HG03135 (cell line): ENCODE results near the gene NFYA.

Experiments used
- ATAC-seq: cut with Tn5 transposase; IDR thresholded peaks from one replicate; pipeline ENCODE4 v1.9.1; 2021; ENCODE audit warnings: mild to moderate bottlenecking, moderate library complexity; ENCODE audit not compliant: unreplicated experiment

The NFYA gene

DNA sequence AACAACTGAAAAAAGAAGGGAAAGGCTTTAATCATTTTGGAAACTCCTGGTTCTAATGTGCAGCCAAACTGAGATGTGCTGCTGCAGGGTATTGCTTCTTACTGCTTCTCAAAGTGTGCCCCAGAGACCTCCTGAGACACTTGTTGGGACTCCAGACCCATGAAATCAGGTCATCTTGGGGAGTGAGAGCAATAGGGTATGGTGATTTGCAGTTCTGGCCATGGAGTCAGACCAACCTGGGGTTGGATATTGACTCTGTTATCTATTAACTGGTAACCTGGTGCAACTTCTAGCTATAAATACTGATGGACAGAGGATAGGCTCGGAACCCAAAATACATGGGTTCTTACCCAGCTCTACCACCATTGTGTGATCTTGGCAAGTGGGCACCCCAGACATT is 26.7 kb upstream of the NFYA start:
- ATAC-seq = no peak

DNA sequence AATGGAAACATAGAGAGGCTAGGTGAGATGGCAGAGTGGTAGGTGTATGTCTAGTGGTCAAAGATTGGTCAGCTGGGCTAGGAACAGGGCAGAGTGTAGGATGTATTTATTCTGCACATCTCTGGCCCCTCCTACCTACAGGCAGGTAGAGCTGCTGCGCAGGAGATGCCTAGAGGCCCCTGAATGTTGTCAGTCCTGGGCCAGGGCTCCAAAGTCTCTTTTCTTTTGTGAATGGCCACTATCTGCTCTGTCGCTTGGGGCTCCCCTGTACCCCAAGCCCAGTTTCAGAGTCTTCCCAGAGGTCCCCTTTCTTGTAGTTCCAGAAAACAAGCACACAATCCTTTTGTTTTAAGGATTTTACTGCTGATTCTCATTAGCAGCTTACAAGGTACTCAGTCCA is 25.5 kb upstream of the NFYA start:
- ATAC-seq = no peak

- ATAC-seq = no peak
Observed at GRCh38 chr6:41047745-41048732, 24.7 kb upstream of the NFYA start.

DNA sequence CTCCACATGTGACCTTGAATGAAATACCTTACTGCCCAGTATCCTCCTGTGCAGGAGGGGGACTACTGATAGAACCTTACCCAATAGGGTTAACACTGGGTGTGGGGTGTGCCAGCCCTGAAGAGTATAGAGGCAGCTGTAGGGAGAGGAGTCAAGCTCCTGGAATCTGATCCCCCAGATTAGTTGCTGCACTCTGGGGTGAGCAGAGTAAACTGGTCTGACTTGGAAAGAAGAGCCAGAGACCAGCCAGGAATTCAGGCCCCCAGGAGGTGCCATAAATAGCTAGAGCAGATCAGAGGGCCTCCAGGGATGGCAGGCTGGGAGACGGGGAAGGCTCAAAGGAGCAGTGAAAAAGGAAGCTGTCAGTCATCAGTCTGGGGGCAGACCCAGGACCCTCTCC is 23.3 kb upstream of the NFYA start:
- no peak for ATAC-seq

GRCh38 chr6:41049955-41050354 is 22.8 kb upstream of the NFYA start:
- no peak for ATAC-seq

- ATAC-seq = no peak
Observed at GRCh38 chr6:41050536-41050935, 22.2 kb upstream of the NFYA start.

DNA sequence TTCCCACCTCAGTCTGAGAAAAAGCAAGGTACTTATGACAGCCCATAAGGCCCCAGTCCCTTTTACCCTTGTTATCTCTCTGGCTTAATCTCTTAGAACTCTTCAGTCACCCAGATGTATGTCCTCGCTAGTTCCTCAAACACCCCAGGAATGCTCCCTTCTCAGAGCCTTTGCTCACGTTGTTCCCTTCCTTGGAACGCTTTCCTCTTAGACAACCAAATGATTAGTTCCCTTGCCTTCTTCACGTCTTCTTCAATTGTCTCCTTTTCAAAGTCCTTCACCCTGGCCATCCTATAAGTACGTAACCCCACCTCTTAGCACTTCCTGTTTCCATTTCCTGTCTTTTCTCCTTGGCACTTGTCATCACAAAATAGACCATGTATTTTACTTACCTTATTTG is 20.9 kb upstream of the NFYA start:
- no peak for ATAC-seq

- ATAC-seq = no peak
Observed at GRCh38 chr6:41053041-41053440, 19.7 kb upstream of the NFYA start, which contains the start of gene APOBEC2. APOBEC2 (plus strand) TSS chr6:41053202; CDS start chr6:41053348, 146 bp downstream.

DNA sequence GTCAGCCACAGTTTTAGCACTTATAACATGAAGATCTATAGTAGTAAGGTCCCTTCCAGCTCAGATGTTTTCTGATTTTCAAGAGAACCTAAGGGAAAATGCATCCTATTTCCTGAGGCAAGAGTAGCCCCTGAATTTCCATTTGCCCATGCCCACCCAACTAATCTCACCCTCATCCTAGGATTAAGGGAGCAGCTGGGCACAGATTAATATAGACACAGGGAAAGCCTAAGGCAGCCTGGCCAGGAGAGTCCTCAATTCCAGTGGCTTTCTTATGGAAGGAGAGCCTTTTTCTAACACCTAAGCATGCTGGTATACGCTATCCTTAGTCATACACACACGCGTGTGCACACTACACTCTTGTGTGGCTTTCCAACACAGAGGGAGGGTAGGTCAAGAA is 18.3 kb upstream of the NFYA start:
- ATAC-seq = no peak

- ATAC-seq = no peak
Observed at GRCh38 chr6:41055149-41055548, 17.6 kb upstream of the NFYA start.

DNA sequence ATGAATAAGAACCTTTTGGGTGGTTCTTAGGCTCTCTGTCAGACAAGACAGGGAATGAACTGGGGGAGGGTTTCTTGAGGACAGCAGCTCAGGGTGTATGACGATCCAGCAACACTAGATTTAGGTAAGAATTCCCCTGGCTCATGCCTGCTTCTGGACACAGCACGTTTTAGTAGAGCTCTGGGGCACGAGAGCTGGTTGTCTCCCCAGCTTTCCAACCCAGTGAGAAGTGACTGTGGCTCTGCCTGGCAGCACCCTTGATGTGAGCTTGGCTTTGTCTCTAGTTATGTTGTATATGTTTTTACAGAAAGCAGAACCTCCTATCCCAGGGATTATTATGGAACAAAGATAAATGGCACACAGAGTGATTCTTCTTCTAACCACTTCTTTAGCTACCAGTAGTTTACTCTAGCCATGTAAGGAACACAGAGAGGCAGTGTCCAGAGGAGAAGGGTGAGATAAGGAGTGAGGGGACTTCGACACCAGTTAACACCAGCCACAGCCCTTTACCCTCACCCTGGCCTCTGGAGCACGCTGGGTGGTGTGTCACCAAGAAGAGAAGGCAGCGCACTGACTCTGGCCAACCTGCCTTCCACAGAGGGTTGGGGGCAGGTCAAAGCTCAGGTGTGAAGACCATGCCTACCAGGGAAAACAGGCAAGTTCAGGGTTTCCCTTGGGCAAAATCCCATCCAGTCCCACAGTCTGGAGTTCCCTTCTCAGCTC is 15.8 kb upstream of the NFYA start:
- ATAC-seq = no peak

DNA sequence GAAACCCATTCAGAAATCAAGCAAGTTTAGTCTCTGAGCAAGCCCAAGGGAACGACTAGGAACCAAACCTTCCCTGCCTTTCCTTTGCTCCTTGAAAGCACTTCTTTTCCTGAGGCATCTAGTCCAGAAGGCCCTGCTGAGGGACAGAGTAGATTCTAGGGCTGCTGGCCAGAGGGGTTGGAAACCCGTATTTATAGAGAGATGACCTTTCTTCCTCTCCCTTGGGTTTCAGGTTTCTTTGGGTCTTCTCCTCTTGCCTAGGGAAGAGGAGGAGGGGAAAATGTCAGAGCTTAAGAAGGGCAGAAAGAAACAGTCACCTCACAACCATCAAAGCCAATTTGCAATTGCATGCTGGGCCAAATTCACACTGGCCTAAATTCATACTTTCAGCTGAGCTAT is 14.0 kb upstream of the NFYA start:
- no peak for ATAC-seq

GRCh38 chr6:41059556-41059955 is 13.2 kb upstream of the NFYA start:
- no peak for ATAC-seq

DNA sequence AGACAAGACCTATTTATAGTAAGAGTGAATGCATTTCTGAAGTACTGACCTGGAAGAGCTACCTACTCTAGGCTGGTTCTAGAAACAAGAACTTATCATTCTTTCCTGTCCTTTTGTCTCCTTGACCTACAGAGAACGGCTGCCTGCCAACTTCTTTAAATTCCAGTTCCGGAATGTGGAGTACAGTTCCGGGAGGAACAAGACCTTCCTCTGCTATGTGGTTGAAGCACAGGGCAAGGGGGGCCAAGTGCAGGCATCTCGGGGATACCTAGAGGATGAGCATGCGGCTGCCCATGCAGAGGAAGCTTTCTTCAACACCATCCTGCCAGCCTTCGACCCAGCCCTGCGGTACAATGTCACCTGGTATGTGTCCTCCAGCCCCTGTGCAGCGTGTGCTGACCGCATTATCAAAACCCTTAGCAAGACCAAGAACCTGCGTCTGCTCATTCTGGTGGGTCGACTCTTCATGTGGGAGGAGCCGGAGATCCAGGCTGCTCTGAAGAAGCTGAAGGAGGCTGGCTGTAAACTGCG is 11.5 kb upstream of the NFYA start:
- ATAC-seq = no peak

GRCh38 chr6:41062056-41062455 is 10.7 kb upstream of the NFYA start:
- no peak for ATAC-seq

DNA sequence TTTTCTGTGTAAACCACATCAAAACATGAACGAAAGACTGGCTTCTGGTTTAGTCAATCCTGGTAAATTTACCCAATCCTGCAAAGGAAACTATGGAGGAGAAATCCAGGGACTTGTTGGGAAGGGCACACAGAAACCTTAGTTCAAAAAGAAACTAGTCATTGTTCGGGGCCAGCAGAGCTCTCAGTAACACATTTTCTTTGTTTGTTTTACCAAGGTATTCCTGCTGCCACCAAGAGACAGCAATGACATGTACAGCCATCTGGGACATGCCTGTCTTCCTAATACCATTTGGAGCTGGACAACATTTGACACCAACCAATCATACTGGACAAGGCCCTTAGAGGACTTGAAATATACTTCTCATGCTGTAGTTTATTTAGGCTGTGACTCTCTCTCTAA is 8.9 kb upstream of the NFYA start:
- ATAC-seq = no peak

- ATAC-seq = no peak
Observed at GRCh38 chr6:41064841-41065240, 7.9 kb upstream of the NFYA start.

DNA sequence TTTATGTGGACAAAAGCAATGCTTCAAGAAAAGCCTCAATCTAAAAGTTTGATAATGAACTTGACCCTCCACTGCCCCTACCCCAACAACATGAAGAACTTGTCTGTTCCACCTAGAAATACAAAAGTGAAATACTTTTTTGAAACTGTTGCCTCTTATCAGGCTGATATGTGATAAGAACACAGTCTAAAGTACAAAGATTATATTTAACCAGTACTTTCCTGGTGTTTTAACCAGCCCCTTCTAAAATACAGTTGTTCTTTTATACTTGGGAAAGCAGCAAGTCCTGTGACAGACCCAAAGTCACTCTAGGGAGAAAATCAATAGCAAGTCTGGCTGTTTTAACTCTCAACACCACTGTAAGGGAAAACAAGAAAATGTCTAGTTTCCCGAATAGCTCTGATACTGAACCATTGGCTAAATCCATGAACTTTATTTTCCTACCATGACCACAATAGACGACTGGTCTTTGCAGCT is 7.2 kb upstream of the NFYA start:
- no peak for ATAC-seq

- no peak for ATAC-seq
Observed at GRCh38 chr6:41066867-41067304, 5.9 kb upstream of the NFYA start.

DNA sequence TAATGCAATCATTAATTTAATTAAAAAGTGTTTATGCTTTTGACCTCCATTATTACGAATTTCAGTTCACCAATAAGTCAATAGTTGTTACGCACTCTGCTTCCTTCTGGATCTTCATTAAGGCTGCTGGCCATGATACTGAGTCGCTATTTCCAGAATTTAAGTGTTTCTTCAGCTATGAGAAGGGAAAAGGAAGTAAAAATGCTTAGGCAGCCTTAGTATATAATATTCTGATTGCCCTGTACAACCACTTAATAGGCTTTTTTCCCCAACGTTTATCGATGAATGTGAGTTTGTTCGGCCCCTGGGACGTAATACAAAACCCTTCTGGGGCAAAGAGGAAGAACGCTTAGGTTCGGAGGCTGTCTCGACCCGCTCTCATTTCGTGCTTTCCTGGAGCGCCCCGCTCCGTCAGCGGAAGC is 1.3 kb upstream of the NFYA start:
- ATAC-seq = no peak
